Right atrium auricular region (tissue), 2 donors: ENCODE data around the gene ZNF816. TPM values are rescaled to one million over a fixed set of nuclear protein-coding genes. Genes with fewer than 3 reads are reported as not detected.
"Not testable (repeated sequence)": the region's sequence is repeated elsewhere in the genome, so short reads cannot be mapped to it uniquely, and the experiment has no call there.

Source experiments
- DNase-seq: peaks from one replicate; pipeline ENCODE4 v3.0.0-alpha.2; 2019; ENCODE audit warnings: low spot score
- H3K27ac ChIP-seq, 2 donors: fragments of 200-600 bp; sonication (generic); 1 replicate in 1 of 2; 2 replicates in 1 of 2; pipeline ENCODE4 v1.5.1; 2016 to 2019
- H3K27me3 ChIP-seq, 2 donors: fragments of 200-600 bp; sonication (generic); one replicate each; pipeline versions ENCODE4 v1.5.1 to v1.6.0; 2017 to 2019
- H3K36me3 ChIP-seq: fragments of 200-600 bp; sonication (generic); one replicate; pipeline ENCODE4 v1.5.1; 2016
- H3K4me1 ChIP-seq, 2 donors: fragments of 200-600 bp; sonication (generic); one replicate each; pipeline versions ENCODE4 v1.5.1 to v1.6.0; 2017 to 2019
- H3K4me3 ChIP-seq, 2 donors: fragments of 200-600 bp; sonication (generic); 1 replicate in 1 of 2; 2 replicates in 1 of 2; pipeline ENCODE4 v1.5.1; 2017 to 2019; ENCODE audit warnings: mild to moderate bottlenecking in 1 of 2, moderate library complexity in 1 of 2
- H3K9me3 ChIP-seq, 2 donors: fragments of 200-600 bp; sonication (generic); one replicate each; pipeline ENCODE4 v1.5.1; 2019
- CTCF ChIP-seq, 2 donors: fragments of 200-600 bp; sonication (generic); IDR thresholded peaks; one replicate each; pipeline ENCODE4 v1.5.1; 2019; ENCODE audit warnings: antibody characterized with exemption in 2 of 2
- total RNA-seq, 2 donors: library from RNA; depleted of rRNA; stranded (reverse); fragments of >200 nt; gene quantifications; one replicate each; pipeline ENCODE4 v1.1.0, GENCODE V29; 2016

ZNF816 gene
- total RNA-seq, 2 donors from 2014 or later = 3.9 to 5.5 TPM

GRCh38 chr19:52946322-52947310 is 16.1 kb downstream of the ZNF816 start:
- Histone ChIP-seq H3K27ac (peak overlapping the region in 1 of 2 donors; percentile 29), H3K9me3 (peaks cover 24 to 48% of the 10 kb centered on the region in 2 donors), H3K4me1 (peaks cover 0 to 8% of the 10 kb centered on the region in 2 donors), H3K27me3 (no peaks in the 10 kb centered on the region), H3K36me3 (peaks cover 26% of the 10 kb centered on the region), H3K4me3 (no peak overlapping the region)
- no peak for DNase-seq
- TF ChIP-seq CTCF (IDR thresholded peaks at IDR 0.05) = no peak

- Histone ChIP-seq H3K27me3 (no peaks in the 10 kb centered on the region), H3K4me3 (no peak overlapping the region), H3K4me1 (peaks cover 0 to 8% of the 10 kb centered on the region in 2 donors), H3K27ac (no peak overlapping the region), H3K9me3 (peaks cover 24 to 40% of the 10 kb centered on the region in 2 donors), H3K36me3 (peaks cover 18% of the 10 kb centered on the region)
- TF ChIP-seq CTCF (IDR thresholded peaks at IDR 0.05) = no peak
- DNase-seq = no peak
Measured at GRCh38 chr19:52945652-52946321, 16.9 kb downstream of the ZNF816 start.

- peaks cover 18 to 31% of the 10 kb centered on the region in 2 donors for H3K9me3 ChIP-seq
- not testable (repeated sequence) for DNase-seq, H3K27ac ChIP-seq, H3K36me3 ChIP-seq, H3K4me1 ChIP-seq, H3K27me3 ChIP-seq, H3K4me3 ChIP-seq
Measured at GRCh38 chr19:52944703-52945493, 17.8 kb downstream of the ZNF816 start.

GRCh38 chr19:52943884-52944643 is 18.6 kb downstream of the ZNF816 start:
- Histone ChIP-seq H3K4me3 (no peak overlapping the region), H3K27ac (no peak overlapping the region), H3K27me3 (no peaks in the 10 kb centered on the region), H3K9me3 (peaks cover 14 to 22% of the 10 kb centered on the region in 2 donors), H3K4me1 (peaks cover 0 to 8% of the 10 kb centered on the region in 2 donors), H3K36me3 (peaks cover under 1% of the 10 kb centered on the region)
- TF ChIP-seq CTCF (IDR thresholded peaks at IDR 0.05) = no peak
- DNase-seq = no peak

- Histone ChIP-seq H3K27ac (peak overlapping the region; percentile 66 to 70), H3K4me3 (peak overlapping the region; percentile 67 to 81), H3K27me3 (no peaks in the 10 kb centered on the region), H3K9me3 (peaks cover 10 to 15% of the 10 kb centered on the region in 2 donors), H3K4me1 (peaks cover 0 to 8% of the 10 kb centered on the region in 2 donors), H3K36me3 (no peaks in the 10 kb centered on the region)
- DNase-seq = no peak
- TF ChIP-seq CTCF (IDR thresholded peaks at IDR 0.05) = no peak
Measured at GRCh38 chr19:52943134-52943883, 19.4 kb downstream of the ZNF816 start.
